Neural cell (in vitro differentiated cells): ENCODE results near the gene CNN1. TPM values are rescaled to one million over a fixed set of nuclear protein-coding genes. Genes with fewer than 3 reads are reported as not detected.
A peak's percentile ranks its signal among the peaks of the same experiment; 100 is the strongest.

Experiments used
- H2AFZ ChIP-seq: fragments of 200-600, 300-800 bp; sonication (generic), shearing (Covaris generic); 2 replicates; pipeline ENCODE4 v1.6.0; 2014; ENCODE audit warnings: low read depth, mild to moderate bottlenecking, antibody characterized with exemption, low read length, moderate library complexity
- H3F3A ChIP-seq: fragments of 200-600 bp; shearing (Covaris generic); 2 replicates; pipeline ENCODE4 v1.6.1; 2016; ENCODE audit warnings: mild to moderate bottlenecking, moderate library complexity, mixed read lengths, antibody characterized with exemption, low read length; ENCODE audit not compliant: insufficient read depth, poor library complexity, severe bottlenecking
- H3K27ac ChIP-seq: fragments of 200-600, 300-800 bp; sonication (generic), shearing (Covaris generic); 2 replicates; pipeline ENCODE4 v1.5.1; 2014; ENCODE audit warnings: mild to moderate bottlenecking, low read length, moderate library complexity
- H3K27me3 ChIP-seq: fragments of 300-800, 200-600 bp; sonication (generic), shearing (Covaris generic); 2 replicates; pipeline ENCODE4 v1.6.0; 2014; ENCODE audit warnings: mild to moderate bottlenecking, low read depth, low read length, moderate library complexity; ENCODE audit not compliant: insufficient read depth
- H3K36me3 ChIP-seq: fragments of 300-800, 200-600 bp; sonication (generic), shearing (Covaris generic); 2 replicates; pipeline ENCODE4 v1.5.1; 2014; ENCODE audit warnings: mild to moderate bottlenecking, antibody characterized with exemption, low read length, moderate library complexity; ENCODE audit not compliant: insufficient read depth
- H3K4me2 ChIP-seq: fragments of 300-800, 200-600 bp; sonication (generic), shearing (Covaris generic); 2 replicates; pipeline ENCODE4 v1.6.0; 2014; ENCODE audit warnings: mild to moderate bottlenecking, low read length
- H3K4me3 ChIP-seq: fragments of 300-800, 200-600 bp; sonication (generic), shearing (Covaris generic); 2 replicates; pipeline ENCODE4 v1.5.1; 2014; ENCODE audit warnings: mild to moderate bottlenecking, low read length, moderate library complexity
- H3K79me2 ChIP-seq: fragments of 200-600 bp; shearing (Covaris generic); replicated peaks from 2 replicates; pipeline ENCODE4 v1.6.0; 2014; ENCODE audit warnings: mild to moderate bottlenecking, low read length, moderate library complexity; ENCODE audit not compliant: insufficient read depth
- H3K9ac ChIP-seq: fragments of 300-800, 200-600 bp; sonication (generic), shearing (Covaris generic); 2 replicates; pipeline ENCODE4 v1.6.1; 2016; ENCODE audit warnings: mild to moderate bottlenecking, low read length, mixed read lengths
- H3K9me2 ChIP-seq: fragments of 200-600 bp; shearing (Covaris generic); 2 replicates; pipeline ENCODE4 v1.6.1; 2016; ENCODE audit warnings: mild to moderate bottlenecking, low read length, mixed read lengths; ENCODE audit not compliant: insufficient read depth
- H3K9me3 ChIP-seq: fragments of 200-600, 300-800 bp; sonication (generic), shearing (Covaris generic); 2 replicates; pipeline ENCODE4 v1.6.1; 2016; ENCODE audit warnings: mild to moderate bottlenecking, mixed run types, low read length, moderate library complexity, mixed read lengths
- H4K20me1 ChIP-seq: fragments of 200-600 bp; shearing (Covaris generic); 2 replicates; pipeline ENCODE4 v1.6.1; 2016; ENCODE audit warnings: mild to moderate bottlenecking, mixed run types; ENCODE audit not compliant: insufficient read depth
- CTCF ChIP-seq: fragments of 450-650 bp; IDR thresholded peaks from 2 replicates; pipeline ENCODE4 v1.5.1; 2014; ENCODE audit warnings: antibody characterized with exemption, mild to moderate bottlenecking, moderate library complexity; ENCODE audit not compliant: poor library complexity, severe bottlenecking
- EP300 ChIP-seq: fragments of 450-650 bp; conservative IDR thresholded peaks from 2 replicates; pipeline ENCODE4 v1.6.1; 2014; ENCODE audit warnings: antibody characterized with exemption, mild to moderate bottlenecking, moderate library complexity; ENCODE audit not compliant: poor library complexity, severe bottlenecking
- EZH2 ChIP-seq: fragments of 200-600, 300-800 bp; shearing (Covaris generic), sonication (generic); IDR thresholded peaks from 2 replicates; pipeline ENCODE4 v1.6.1; 2014; ENCODE audit warnings: antibody characterized with exemption, low read length, borderline replicate concordance, mild to moderate bottlenecking; ENCODE audit not compliant: insufficient read depth, poor library complexity, severe bottlenecking
- MXI1 ChIP-seq: fragments of 450-650 bp; conservative IDR thresholded peaks from 2 replicates; pipeline ENCODE4 v1.6.1; 2014; ENCODE audit warnings: antibody characterized with exemption, mild to moderate bottlenecking; ENCODE audit not compliant: poor library complexity, severe bottlenecking
- POLR2AphosphoS5 ChIP-seq: IDR thresholded peaks from 2 replicates; pipeline ENCODE4 v1.6.1; 2012
- RAD21 ChIP-seq: fragments of 450-650 bp; conservative IDR thresholded peaks from 2 replicates; pipeline ENCODE4 v1.6.1; 2014; ENCODE audit warnings: antibody characterized with exemption, mild to moderate bottlenecking, moderate library complexity
- REST ChIP-seq: IDR thresholded peaks from 2 replicates; pipeline ENCODE4 v1.6.1; 2012; ENCODE audit warnings: borderline replicate concordance
- SMC3 ChIP-seq: fragments of 450-650 bp; conservative IDR thresholded peaks from 2 replicates; pipeline ENCODE4 v1.6.1; 2014; ENCODE audit warnings: antibody characterized with exemption, mild to moderate bottlenecking, moderate library complexity; ENCODE audit not compliant: poor library complexity
- TAF1 ChIP-seq: IDR thresholded peaks from 2 replicates; pipeline ENCODE4 v1.6.1; 2012; ENCODE audit warnings: low read depth
- polyA plus RNA-seq: library from polyadenylated mRNA; depleted of rRNA; stranded (reverse); fragments of >200 nt; gene quantifications from 2 replicates; pipeline ENCODE4 v1.2.3, GENCODE V29; 2014

CNN1 gene
- polyA plus RNA-seq, 1 donor from 2014 or later: not detected

GRCh38 chr19:11539495-11540365 is 1.1 kb downstream of the CNN1 start:
- H3K4me3 ChIP-seq: no peak overlapping the region
- no peak overlapping the region for H2AFZ ChIP-seq
- no peaks in the 10 kb centered on the region for H3K79me2 ChIP-seq
- H3K36me3 ChIP-seq: no peaks in the 10 kb centered on the region
- H3K9ac ChIP-seq: peak overlapping the region; percentile 12
- TF ChIP-seq CTCF: no peak
- no peak for TF ChIP-seq EP300
- TF ChIP-seq MXI1: no peak
- no peak for TF ChIP-seq TAF1
- no peak for TF ChIP-seq REST
- TF ChIP-seq RAD21: no peak
- no peak for TF ChIP-seq SMC3
- no peak for TF ChIP-seq EZH2
- TF ChIP-seq POLR2AphosphoS5: no peak
- H4K20me1 ChIP-seq: no peaks in the 10 kb centered on the region
- H3K9me3 ChIP-seq: no peaks in the 10 kb centered on the region
- no peaks in the 10 kb centered on the region for H3K9me2 ChIP-seq
- H3K4me2 ChIP-seq: no peak overlapping the region
- H3K27ac ChIP-seq: no peak overlapping the region
- H3K27me3 ChIP-seq: no peaks in the 10 kb centered on the region
- no peaks in the 10 kb centered on the region for H3F3A ChIP-seq

DNA sequence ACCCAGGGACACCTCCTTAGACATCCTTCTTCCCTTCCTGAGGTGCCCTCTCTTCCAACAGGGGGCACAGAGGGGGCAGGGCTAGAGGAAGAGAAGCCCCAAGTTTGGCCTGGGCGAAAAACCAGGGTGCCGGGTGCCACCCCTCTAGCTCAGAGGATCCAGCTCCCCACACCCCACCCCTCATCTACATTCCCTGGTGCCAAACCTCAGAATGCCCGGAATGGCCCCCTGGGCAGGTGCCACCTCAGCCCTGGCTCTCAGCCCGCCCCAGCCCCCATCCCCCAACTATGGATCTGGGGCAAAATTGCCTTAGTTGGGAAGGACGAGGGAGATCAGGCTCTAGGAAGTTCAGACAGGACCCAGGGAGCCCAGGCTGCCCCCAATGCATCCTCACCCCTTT is 2.0 kb downstream of the CNN1 start:
- Histone ChIP-seq H3F3A (no peaks in the 10 kb centered on the region), H3K27me3 (no peaks in the 10 kb centered on the region), H3K27ac (no peak overlapping the region), H3K9me2 (no peaks in the 10 kb centered on the region), H3K9me3 (no peaks in the 10 kb centered on the region), H3K4me2 (no peak overlapping the region), H3K9ac (no peak overlapping the region), H3K4me3 (no peak overlapping the region), H4K20me1 (no peaks in the 10 kb centered on the region), H2AFZ (no peak overlapping the region), H3K36me3 (no peaks in the 10 kb centered on the region), H3K79me2 (no peaks in the 10 kb centered on the region)
- TF ChIP-seq EP300 (no peak), TAF1 (no peak), RAD21 (no peak), SMC3 (no peak), EZH2 (no peak), POLR2AphosphoS5 (no peak), MXI1 (no peak), REST (no peak)
